ENCODE results near the gene OSBP.
"Not testable (repeated sequence)": the region's sequence is repeated elsewhere in the genome, so short reads cannot be mapped to it uniquely, and the experiment has no call there.

The OSBP gene

GRCh38 chr11:59615637-59616395 is at the start of gene OSBP:
Gene OSBP, minus strand, starts transcription at chr11:59615774. Its CDS starts 110 bp downstream, at chr11:59615664.
- peak; percentile 100 for DNase-seq (ENCODE audit: low spot score)

GRCh38 chr11:59660621-59661020 is 45.0 kb upstream of the OSBP start:
- no peak for DNase-seq (ENCODE audit: low spot score)

GRCh38 chr11:59659981-59660380 is 44.4 kb upstream of the OSBP start:
- no peak for DNase-seq (ENCODE audit: low spot score)

GRCh38 chr11:59658036-59658435 is 42.5 kb upstream of the OSBP start:
- DNase-seq (ENCODE audit: low spot score), result no peak

- no peak for DNase-seq (ENCODE audit: low spot score)
These were observed 39.3 kb upstream of the OSBP start for GRCh38 chr11:59654893-59655292.

- no peak for DNase-seq (ENCODE audit: low spot score)
These were observed 31.8 kb upstream of the OSBP start for GRCh38 chr11:59647245-59647980.

- DNase-seq (ENCODE audit: low spot score), result no peak
These were observed 29.0 kb upstream of the OSBP start for GRCh38 chr11:59644528-59644927.

GRCh38 chr11:59643390-59643789 is 27.8 kb upstream of the OSBP start:
- DNase-seq (ENCODE audit: low spot score), result no peak

- no peak for DNase-seq (ENCODE audit: low spot score)
These were observed 25.6 kb upstream of the OSBP start for GRCh38 chr11:59641156-59641555.

GRCh38 chr11:59630493-59630892 is 14.9 kb upstream of the OSBP start:
- DNase-seq (ENCODE audit: low spot score), result no peak

- no peak for DNase-seq (ENCODE audit: low spot score)
These were observed 14.4 kb upstream of the OSBP start for GRCh38 chr11:59629996-59630395.

- not testable (repeated sequence) for DNase-seq (ENCODE audit: low spot score)
These were observed 11.4 kb upstream of the OSBP start for GRCh38 chr11:59626969-59627368.

- DNase-seq (ENCODE audit: low spot score), result no peak
These were observed 10.1 kb upstream of the OSBP start for GRCh38 chr11:59625703-59626102.

GRCh38 chr11:59617876-59618275 is 2.3 kb upstream of the OSBP start:
- DNase-seq (ENCODE audit: low spot score), result no peak

- no peak for DNase-seq (ENCODE audit: low spot score)
These were observed 915 bp upstream of the OSBP start for GRCh38 chr11:59616396-59616982.

GRCh38 chr11:59615120-59615636 is 396 bp downstream of the OSBP start:
- peak; percentile 72 for DNase-seq (ENCODE audit: low spot score)

- no peak for DNase-seq (ENCODE audit: low spot score)
These were observed 1.1 kb downstream of the OSBP start for GRCh38 chr11:59614277-59615119.

GRCh38 chr11:59611570-59612565 is 3.7 kb downstream of the OSBP start:
- no peak for DNase-seq (ENCODE audit: low spot score)

- DNase-seq (ENCODE audit: low spot score), result no peak
These were observed 5.3 kb downstream of the OSBP start for GRCh38 chr11:59610289-59610688.

- DNase-seq (ENCODE audit: low spot score), result no peak
These were observed 7.7 kb downstream of the OSBP start for GRCh38 chr11:59607703-59608454.
